MCF 10A (cell line): ENCODE measurements around the gene PYM1. TPM values are rescaled to one million over a fixed set of nuclear protein-coding genes. Genes with fewer than 3 reads are reported as not detected.

Experiments used
- BruUV-seq: library from RNA; stranded (reverse); fragments of 400-500 nt; replicated peaks from 2 replicates; lab custom pipeline; 2021; lab: Mats Ljungman, UMichigan
- CTCF ChIA-PET: fragments of 300-600 bp; sonication (Branson Sonifier 250); formaldehyde crosslinking; extraction: SDS; loops from one replicate; lab custom pipeline; 2021; ENCODE audit warnings: antibody characterized with exemption, inconsistent platforms; lab: Yijun Ruan, JAX
- POLR2A ChIA-PET: fragments of 300-600, 350-650 bp; sonication (Branson Sonifier 250); formaldehyde crosslinking; extraction: SDS; loops from one replicate; lab custom pipeline; 2020; ENCODE audit warnings: antibody characterized with exemption, inconsistent platforms; lab: Yijun Ruan, JAX
- DNase-seq: peaks from one replicate; pipeline ENCODE4 v3.0.0-alpha.2; 2018; ENCODE audit not compliant: unreplicated experiment
- H3K27ac Mint-ChIP-seq: one replicate; pipeline ENCODE4 v1.8.0; 2022; ENCODE audit warnings: mild to moderate bottlenecking, low read depth, mixed read lengths; ENCODE audit not compliant: unreplicated experiment
- H3K27me3 Mint-ChIP-seq: one replicate; pipeline ENCODE4 v1.8.0; 2022; ENCODE audit warnings: mixed read lengths; ENCODE audit not compliant: insufficient read depth, unreplicated experiment
- H3K36me3 Mint-ChIP-seq: one replicate; pipeline ENCODE4 v1.8.0; 2022; ENCODE audit warnings: mild to moderate bottlenecking, moderate library complexity, mixed read lengths; ENCODE audit not compliant: insufficient read depth, unreplicated experiment
- H3K4me1 Mint-ChIP-seq: one replicate; pipeline ENCODE4 v1.8.0; 2022; ENCODE audit warnings: mixed read lengths; ENCODE audit not compliant: insufficient read depth, unreplicated experiment
- H3K4me3 Mint-ChIP-seq: one replicate; pipeline ENCODE4 v1.8.0; 2022; ENCODE audit warnings: mild to moderate bottlenecking, moderate library complexity, mixed read lengths; ENCODE audit not compliant: unreplicated experiment
- H3K9me3 Mint-ChIP-seq: one replicate; pipeline ENCODE4 v1.8.0; 2022; ENCODE audit warnings: mixed read lengths; ENCODE audit not compliant: unreplicated experiment
- intact Hi-C: fragments of 100-400 bp; cut with micrococcal nuclease; formaldehyde crosslinking; loops from 2 replicates; pipeline ENCODE4 v1.14.1; 2022
- total RNA-seq: library from RNA; stranded (reverse); gene quantifications from 2 replicates; pipeline ENCODE4 v1.2.3, GENCODE V29; 2022
- TF ChIP-seq, protein P1 (sequence below): fragments of 200-600 bp; IDR thresholded peaks from one replicate; pipeline ENCODE4 v1.8.0; 2022; ENCODE audit warnings: antibody characterized with exemption, mild to moderate bottlenecking; ENCODE audit not compliant: unreplicated experiment

Gene PYM1
- total RNA-seq, 1 experiment from 2014 or later = 56.5 TPM

DNA sequence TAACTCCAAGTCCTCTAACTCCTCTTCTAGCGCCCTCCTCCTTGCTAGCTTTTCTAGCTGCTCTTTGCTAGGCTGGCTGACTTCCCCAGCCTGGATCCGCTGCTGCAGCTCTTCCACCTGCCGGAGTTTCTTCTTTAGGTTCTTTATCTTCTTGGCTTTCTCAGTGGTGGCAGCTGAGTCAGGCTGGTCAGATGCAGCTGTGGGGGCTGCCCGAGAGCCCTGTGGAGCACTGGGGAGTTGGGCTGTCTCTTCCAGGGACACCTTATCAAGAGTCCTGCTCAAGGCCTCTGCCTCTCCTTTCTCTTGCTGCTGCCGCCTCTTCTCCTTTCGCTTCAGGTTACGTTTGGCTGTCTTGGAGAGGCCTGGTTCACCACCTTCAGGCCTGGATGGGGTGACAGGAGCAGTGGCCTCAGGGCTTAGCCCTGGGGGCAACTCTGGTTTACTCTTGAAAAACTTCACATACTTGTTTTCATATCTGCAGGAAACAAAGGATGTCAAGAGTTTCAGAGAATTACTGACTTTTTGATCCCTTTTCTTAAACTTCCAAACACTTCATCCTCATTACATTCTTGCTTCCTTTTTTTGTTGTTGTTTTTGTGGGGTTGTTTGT lies 25.7 kb downstream of the PYM1 start:
- no TSS peak for BruUV-seq
- H3K9me3 Mint-ChIP-seq = no peaks in the 10 kb centered on the region
- no peak for DNase-seq
- H3K4me3 Mint-ChIP-seq = no peak overlapping the region
- TF ChIP-seq, protein P1, sequence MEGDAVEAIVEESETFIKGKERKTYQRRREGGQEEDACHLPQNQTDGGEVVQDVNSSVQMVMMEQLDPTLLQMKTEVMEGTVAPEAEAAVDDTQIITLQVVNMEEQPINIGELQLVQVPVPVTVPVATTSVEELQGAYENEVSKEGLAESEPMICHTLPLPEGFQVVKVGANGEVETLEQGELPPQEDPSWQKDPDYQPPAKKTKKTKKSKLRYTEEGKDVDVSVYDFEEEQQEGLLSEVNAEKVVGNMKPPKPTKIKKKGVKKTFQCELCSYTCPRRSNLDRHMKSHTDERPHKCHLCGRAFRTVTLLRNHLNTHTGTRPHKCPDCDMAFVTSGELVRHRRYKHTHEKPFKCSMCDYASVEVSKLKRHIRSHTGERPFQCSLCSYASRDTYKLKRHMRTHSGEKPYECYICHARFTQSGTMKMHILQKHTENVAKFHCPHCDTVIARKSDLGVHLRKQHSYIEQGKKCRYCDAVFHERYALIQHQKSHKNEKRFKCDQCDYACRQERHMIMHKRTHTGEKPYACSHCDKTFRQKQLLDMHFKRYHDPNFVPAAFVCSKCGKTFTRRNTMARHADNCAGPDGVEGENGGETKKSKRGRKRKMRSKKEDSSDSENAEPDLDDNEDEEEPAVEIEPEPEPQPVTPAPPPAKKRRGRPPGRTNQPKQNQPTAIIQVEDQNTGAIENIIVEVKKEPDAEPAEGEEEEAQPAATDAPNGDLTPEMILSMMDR = no peak
- intact Hi-C loops = no loop called here
- H3K36me3 Mint-ChIP-seq = peaks cover 38% of the 10 kb centered on the region
- H3K4me1 Mint-ChIP-seq = no peaks in the 10 kb centered on the region
- ChIA-PET CTCF (interaction anchor here (0.6 to 0.8 kb wide), 2 partner anchors 12 to 54 kb away, joined by 3 read pairs; no protein-coding TSS in a partner anchor), POLR2A (interaction anchor here (2.1 kb wide), 1 partner anchor 84 kb away, joined by 5 read pairs; the partner anchor contains the start of genes ORMDL2 and SARNP)
- peak overlapping the region; percentile 57 for H3K27ac Mint-ChIP-seq
- H3K27me3 Mint-ChIP-seq = no peaks in the 10 kb centered on the region

DNA sequence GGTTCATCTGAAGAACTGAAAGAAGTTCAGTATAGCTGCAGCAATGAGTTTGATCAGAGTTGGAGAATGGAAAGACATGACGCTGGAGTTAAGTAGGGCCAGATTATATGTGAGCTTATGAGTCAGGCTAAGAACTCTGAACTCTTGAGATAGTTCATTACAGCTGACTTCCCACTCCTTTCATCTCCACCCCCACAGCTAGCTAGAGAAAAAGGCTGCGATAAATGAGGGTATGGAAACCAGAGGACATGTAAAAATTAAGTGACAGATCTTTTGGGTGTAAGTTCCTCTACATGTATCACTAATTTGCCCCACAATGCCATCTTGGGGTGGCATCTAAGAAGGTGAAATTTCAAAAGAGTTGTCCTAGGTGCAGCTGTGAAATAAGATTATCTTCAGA lies 28.6 kb downstream of the PYM1 start:
- TF ChIP-seq, protein P1 = no peak
- H3K27me3 Mint-ChIP-seq = no peaks in the 10 kb centered on the region
- BruUV-seq = no TSS peak
- H3K4me3 Mint-ChIP-seq = no peak overlapping the region
- POLR2A ChIA-PET = interaction anchor here (0.6 to 1.3 kb wide), 4 partner anchors 12 to 98 kb away, joined by 3 to 6 read pairs (median 3); partner anchors contain the start of gene SUOX
- H3K9me3 Mint-ChIP-seq = no peaks in the 10 kb centered on the region
- no peak overlapping the region for H3K27ac Mint-ChIP-seq
- H3K4me1 Mint-ChIP-seq = no peaks in the 10 kb centered on the region
- intact Hi-C loops = no loop called here
- no peak for DNase-seq
- CTCF ChIA-PET = interaction anchor here (0.6 to 1.1 kb wide), 6 partner anchors 13 to 163 kb away, joined by 3 to 5 read pairs (median 3); no protein-coding TSS in a partner anchor
- H3K36me3 Mint-ChIP-seq = peaks cover 32% of the 10 kb centered on the region

DNA sequence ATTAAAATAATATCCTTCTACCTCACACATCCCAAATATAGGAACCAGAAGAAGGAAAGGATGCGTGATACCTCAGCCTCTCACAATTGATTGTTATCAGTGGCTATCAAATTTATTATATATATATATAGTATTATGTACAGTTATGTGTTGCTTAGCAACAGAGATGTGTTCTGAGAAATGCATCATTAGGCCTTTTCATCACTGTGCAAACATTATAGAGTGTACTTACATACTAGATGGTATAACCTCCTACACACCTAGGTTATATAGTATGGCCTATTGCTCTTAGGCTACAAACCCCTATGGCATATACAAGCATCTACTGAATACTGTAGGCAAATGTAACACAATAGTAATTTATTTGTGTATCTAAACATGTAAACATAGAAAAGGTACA lies 34.0 kb downstream of the PYM1 start:
- no peaks in the 10 kb centered on the region for H3K4me1 Mint-ChIP-seq
- intact Hi-C loops = no loop called here
- H3K36me3 Mint-ChIP-seq = no peaks in the 10 kb centered on the region
- H3K9me3 Mint-ChIP-seq = peaks cover 8% of the 10 kb centered on the region
- CTCF ChIA-PET = interaction anchor here (0.6 kb wide), 1 partner anchor 39 kb away, joined by 3 read pairs; no protein-coding TSS in a partner anchor
- H3K27ac Mint-ChIP-seq = no peak overlapping the region
- no peaks in the 10 kb centered on the region for H3K27me3 Mint-ChIP-seq
- no peak overlapping the region for H3K4me3 Mint-ChIP-seq
- no TSS peak for BruUV-seq
- TF ChIP-seq, protein P1 = no peak
- no peak for DNase-seq
- POLR2A ChIA-PET = interaction anchor here (0.7 kb wide), 1 partner anchor 45 kb away, joined by 3 read pairs; no protein-coding TSS in a partner anchor

GRCh38 chr12:55891310-55891709 lies 36.4 kb downstream of the PYM1 start:
- DNase-seq = no peak
- ChIA-PET POLR2A (interaction anchor here (1.5 kb wide), 1 partner anchor 12 kb away, joined by 3 read pairs; no protein-coding TSS in a partner anchor), CTCF (interaction anchor here (0.6 kb wide), 1 partner anchor 57 kb away, joined by 3 read pairs; no protein-coding TSS in a partner anchor)
- H3K4me3 Mint-ChIP-seq = no peak overlapping the region
- BruUV-seq = no TSS peak
- no peaks in the 10 kb centered on the region for H3K4me1 Mint-ChIP-seq
- no peaks in the 10 kb centered on the region for H3K36me3 Mint-ChIP-seq
- no peaks in the 10 kb centered on the region for H3K27me3 Mint-ChIP-seq
- TF ChIP-seq, protein P1 = no peak
- H3K27ac Mint-ChIP-seq = no peak overlapping the region
- intact Hi-C loops = no loop called here
- peaks cover 8% of the 10 kb centered on the region for H3K9me3 Mint-ChIP-seq
